Uterus (tissue), 2 donors: ENCODE results near the gene SLC22A23.

Source experiments
- CTCF ChIP-seq, 4 experiments: fragments of 200-600 bp in 2 of 4; fragments of 450-650 bp in 2 of 4; sonication (generic) in 2 of 4; IDR thresholded peaks; one replicate each; pipeline ENCODE4 v1.5.1; 2016 to 2019; ENCODE audit warnings: antibody characterized with exemption in 4 of 4, mild to moderate bottlenecking in 2 of 4, moderate library complexity in 1 of 4
- POLR2A ChIP-seq, 2 donors: fragments of 450-650 bp; IDR thresholded peaks; one replicate each; pipeline ENCODE4 v1.6.1; 2016; ENCODE audit warnings: antibody characterized with exemption in 2 of 2, mild to moderate bottlenecking in 1 of 2, moderate library complexity in 1 of 2

GRCh38 chr6:3318821-3319540 lies 137.9 kb downstream of the SLC22A23 start:
- no peak for TF ChIP-seq CTCF (IDR thresholded peaks at IDR 0.05)
- no peak for TF ChIP-seq POLR2A (IDR thresholded peaks at IDR 0.05)
